Transverse colon (tissue), 4 donors: Measurements from ENCODE around the gene TVP23A. TPM values are rescaled to one million over a fixed set of nuclear protein-coding genes. Genes with fewer than 3 reads are reported as not detected.
A peak's percentile ranks its signal among the peaks of the same experiment; 100 is the strongest.
"Not testable (repeated sequence)": the region's sequence is repeated elsewhere in the genome, so short reads cannot be mapped to it uniquely, and the experiment has no call there.

Experiments used
- DNase-seq: peaks from one replicate; pipeline ENCODE4 v3.0.0-alpha.2; 2019
- H3K27ac ChIP-seq, 4 donors: fragments of 200-600 bp; sonication (generic); 2 replicates each; pipeline ENCODE4 v1.5.1; 2016 to 2018; ENCODE audit warnings: inconsistent platforms in 4 of 4
- H3K27me3 ChIP-seq: fragments of 200-600 bp; sonication (generic); 2 replicates; pipeline ENCODE4 v1.5.1; 2017; ENCODE audit warnings: inconsistent platforms
- H3K36me3 ChIP-seq, 4 donors: fragments of 200-600 bp; sonication (generic); 2 replicates each; pipeline ENCODE4 v1.5.1; 2017 to 2019; ENCODE audit warnings: inconsistent platforms in 4 of 4
- H3K4me1 ChIP-seq, 4 donors: fragments of 200-600 bp; sonication (generic); 2 replicates each; pipeline ENCODE4 v1.5.1; 2017 to 2020; ENCODE audit warnings: inconsistent platforms in 4 of 4
- H3K4me3 ChIP-seq, 4 donors: fragments of 200-600 bp; sonication (generic); 1 replicate in 1 of 4; 2 replicates in 3 of 4; pipeline versions ENCODE4 v1.5.1 to v1.6.1; 2017 to 2019; ENCODE audit warnings: inconsistent platforms in 4 of 4
- H3K9me3 ChIP-seq, 2 donors: fragments of 200-600 bp; sonication (generic); 2 replicates each; pipeline ENCODE4 v1.5.1; 2017 to 2019; ENCODE audit warnings: inconsistent platforms in 2 of 2
- EP300 ChIP-seq: sonication (generic); formaldehyde crosslinking; IDR thresholded peaks from one replicate; pipeline ENCODE4 v1.6.1; 2017; ENCODE audit warnings: antibody characterized with exemption, low read depth
- POLR2A ChIP-seq: fragments of 450-650 bp; IDR thresholded peaks from one replicate; pipeline ENCODE4 v1.6.1; 2016; ENCODE audit warnings: antibody characterized with exemption, mild to moderate bottlenecking, moderate library complexity
- POLR2AphosphoS5 ChIP-seq, 3 donors: sonication (generic); formaldehyde crosslinking; IDR thresholded peaks; one replicate each; pipeline ENCODE4 v1.6.1; 2016; ENCODE audit warnings: antibody characterized with exemption in 3 of 3
- WGBS, 2 donors: methylation state at CpG; one replicate each; pipeline ENCODE4 v1.1.5; 2018; ENCODE audit warnings: low coverage in 1 of 2; 5-methylcytosine and 5-hydroxymethylcytosine counted together
- in situ Hi-C, 4 donors: fragments of 200-750 bp; cut with MboI; loops; one replicate each; pipeline versions ENCODE4 v1.15.0 to v1.15.1; 2017; ENCODE audit warnings: low sequenced_read_pairs in 3 of 4, low pct_ligation_motif_present in 1 of 4, low pct_unique_long_range_greater_than_20kb in 1 of 4
- intact Hi-C: fragments of 100-400 bp; cut with DNase I; formaldehyde crosslinking; loops from one replicate; pipeline ENCODE4 v1.15.1; 2023; ENCODE audit warnings: low total_unique reads
- total RNA-seq, 4 donors: library from RNA; depleted of rRNA; stranded (reverse); fragments of >200 nt; gene quantifications; one replicate each; pipeline ENCODE4 v1.1.0, GENCODE V29; 2016
- TF ChIP-seq, protein P1 (sequence below), 5 experiments: fragments of 200-600 bp in 3 of 5; fragments of 450-650 bp in 2 of 5; sonication (generic) in 3 of 5; IDR thresholded peaks; 1 replicate in 2 of 5; 2 replicates in 3 of 5; pipeline ENCODE4 v1.5.1; 2016 to 2017; ENCODE audit warnings: antibody characterized with exemption in 5 of 5, inconsistent platforms in 3 of 5, mild to moderate bottlenecking in 2 of 5, moderate library complexity in 1 of 5

TVP23A gene
- total RNA-seq, 4 donors from 2014 or later, result 0.14 to 0.16 TPM; not detected in 2

DNA sequence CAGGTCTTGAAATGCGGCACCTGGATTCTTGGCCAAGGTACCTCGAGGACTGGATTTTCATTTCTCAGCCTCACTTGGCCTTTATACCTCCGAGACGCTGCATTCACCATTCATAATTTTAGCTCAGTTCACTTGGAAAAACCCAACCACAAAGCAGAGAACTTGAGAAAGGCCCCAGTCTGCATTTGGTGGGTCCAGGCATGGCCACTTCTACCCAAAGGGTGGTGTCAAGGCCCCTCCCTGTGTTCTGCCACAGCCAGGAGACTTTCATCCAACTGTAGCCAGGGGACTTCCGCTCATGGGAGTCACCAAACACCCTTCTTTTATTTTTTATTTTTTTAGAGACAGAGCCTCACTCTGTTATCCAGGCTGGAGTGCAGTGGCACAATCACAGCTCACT is 14.7 kb upstream of the TVP23A start:
- no peak for DNase-seq
- in situ Hi-C loops (no loop called here), intact Hi-C loops (no loop called here)
- 86 to 88% methylated on average over 1 to 5 of the region's 5 CpGs for WGBS, 2 donors
- no peaks in the 10 kb centered on the region for H3K27me3 ChIP-seq
- H3K36me3 ChIP-seq, result no peaks in the 10 kb centered on the region
- H3K9me3 ChIP-seq, result no peaks in the 10 kb centered on the region
- H3K4me1 ChIP-seq, result peaks cover 4 to 17% (median 12%) of the 10 kb centered on the region in 4 donors
- no peak overlapping the region for H3K27ac ChIP-seq
- H3K4me3 ChIP-seq, result no peak overlapping the region
- TF ChIP-seq POLR2A (no peak), EP300 (no peak), POLR2AphosphoS5 (IDR thresholded peaks at IDR 0.05) (no peak)
- TF ChIP-seq, protein P1, sequence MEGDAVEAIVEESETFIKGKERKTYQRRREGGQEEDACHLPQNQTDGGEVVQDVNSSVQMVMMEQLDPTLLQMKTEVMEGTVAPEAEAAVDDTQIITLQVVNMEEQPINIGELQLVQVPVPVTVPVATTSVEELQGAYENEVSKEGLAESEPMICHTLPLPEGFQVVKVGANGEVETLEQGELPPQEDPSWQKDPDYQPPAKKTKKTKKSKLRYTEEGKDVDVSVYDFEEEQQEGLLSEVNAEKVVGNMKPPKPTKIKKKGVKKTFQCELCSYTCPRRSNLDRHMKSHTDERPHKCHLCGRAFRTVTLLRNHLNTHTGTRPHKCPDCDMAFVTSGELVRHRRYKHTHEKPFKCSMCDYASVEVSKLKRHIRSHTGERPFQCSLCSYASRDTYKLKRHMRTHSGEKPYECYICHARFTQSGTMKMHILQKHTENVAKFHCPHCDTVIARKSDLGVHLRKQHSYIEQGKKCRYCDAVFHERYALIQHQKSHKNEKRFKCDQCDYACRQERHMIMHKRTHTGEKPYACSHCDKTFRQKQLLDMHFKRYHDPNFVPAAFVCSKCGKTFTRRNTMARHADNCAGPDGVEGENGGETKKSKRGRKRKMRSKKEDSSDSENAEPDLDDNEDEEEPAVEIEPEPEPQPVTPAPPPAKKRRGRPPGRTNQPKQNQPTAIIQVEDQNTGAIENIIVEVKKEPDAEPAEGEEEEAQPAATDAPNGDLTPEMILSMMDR (IDR thresholded peaks at IDR 0.05), result no peak

DNA sequence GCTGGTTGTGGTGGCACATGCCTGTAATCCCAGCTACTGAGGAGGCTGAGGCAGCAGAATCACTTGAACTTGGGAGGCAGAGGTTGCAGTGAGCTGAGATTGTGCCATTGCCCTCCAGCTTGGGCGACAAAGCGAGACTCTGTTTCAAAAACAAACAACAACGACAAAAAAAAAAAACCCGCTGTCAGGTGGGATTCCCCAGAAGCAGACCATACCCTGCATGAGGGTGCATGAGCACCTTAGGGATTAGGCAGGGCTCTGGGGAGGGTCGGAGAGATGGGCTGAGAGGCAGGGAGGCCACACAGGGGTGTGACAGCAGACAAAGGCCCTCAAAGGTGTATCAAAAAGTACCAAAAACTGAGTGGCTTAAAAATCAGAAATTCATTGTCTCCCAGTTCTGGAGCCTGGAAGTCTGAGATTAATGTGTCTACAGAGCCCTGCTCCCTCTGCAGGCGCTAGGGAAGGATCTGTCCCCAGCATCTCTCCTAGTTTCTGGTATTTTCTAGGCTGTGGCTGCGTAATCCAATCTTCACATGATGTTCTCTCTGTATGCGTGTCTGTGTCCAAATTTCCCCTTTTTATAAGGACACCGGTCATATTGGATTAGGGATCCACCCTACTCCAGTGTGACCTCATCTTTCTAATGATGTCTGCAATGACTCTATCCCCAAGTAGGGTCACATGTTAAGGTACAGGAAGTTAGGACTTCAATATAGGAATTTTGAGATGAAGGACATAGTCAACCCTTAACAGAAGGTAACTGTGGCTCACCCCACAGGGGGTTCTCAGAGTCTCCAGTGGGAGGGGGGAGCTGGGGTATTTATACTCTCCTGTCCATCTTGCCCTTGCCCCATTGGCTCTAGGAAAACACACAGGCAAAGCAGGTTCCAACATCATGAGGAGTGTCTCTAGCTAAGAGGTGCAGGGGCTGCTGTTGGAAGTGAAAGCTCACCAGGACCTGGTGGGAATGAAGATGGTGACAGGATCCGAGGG is 13.6 kb upstream of the TVP23A start:
- intact Hi-C loops, result no loop called here
- WGBS, 2 donors, result 82 to 96% methylated on average over 8 to 10 of the region's 10 CpGs
- TF ChIP-seq, protein P1 (IDR thresholded peaks at IDR 0.05), result no peak
- no peak for TF ChIP-seq EP300
- no peak for TF ChIP-seq POLR2A
- TF ChIP-seq POLR2AphosphoS5 (IDR thresholded peaks at IDR 0.05), result no peak

DNA sequence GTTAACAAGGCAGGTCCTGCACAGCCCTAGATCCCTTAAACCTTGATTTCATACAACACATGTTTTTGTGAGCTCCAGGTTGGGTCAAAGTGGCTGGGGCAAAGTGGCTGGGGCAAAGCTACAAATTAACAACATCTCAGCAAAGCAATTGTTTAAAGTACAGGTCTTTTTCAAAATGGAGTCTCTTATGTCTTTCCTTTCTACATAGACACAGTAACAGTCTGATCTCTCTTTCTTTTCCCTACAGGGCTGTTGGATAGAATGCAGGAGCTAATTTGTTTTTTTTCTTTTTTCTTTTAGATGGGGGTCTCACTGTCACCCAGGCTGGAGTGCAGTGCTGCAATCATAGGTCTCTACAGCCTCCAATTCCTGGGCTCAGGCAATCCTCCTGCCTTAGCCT is 11.6 kb upstream of the TVP23A start:
- H3K4me3 ChIP-seq, H3K27me3 ChIP-seq, H3K36me3 ChIP-seq, H3K9me3 ChIP-seq, in situ Hi-C loops, DNase-seq, intact Hi-C loops: not testable (repeated sequence)
- Histone ChIP-seq H3K27ac (peak overlapping the region in 2 of 4 donors; percentile 53 to 74), H3K4me1 (peaks cover 13 to 38% (median 21%) of the 10 kb centered on the region in 4 donors)

More for the DNA sequence above, 13.6 kb upstream of the TVP23A start:
- peaks cover 11 to 28% (median 21%) of the 10 kb centered on the region in 4 donors for H3K4me1 ChIP-seq
- no peaks in the 10 kb centered on the region for H3K27me3 ChIP-seq
- in situ Hi-C loops, result no loop called here
- H3K36me3 ChIP-seq, result no peaks in the 10 kb centered on the region
- no peaks in the 10 kb centered on the region for H3K9me3 ChIP-seq
- DNase-seq, result no peak
- no peak overlapping the region for H3K4me3 ChIP-seq
- H3K27ac ChIP-seq, result no peak overlapping the region

DNA sequence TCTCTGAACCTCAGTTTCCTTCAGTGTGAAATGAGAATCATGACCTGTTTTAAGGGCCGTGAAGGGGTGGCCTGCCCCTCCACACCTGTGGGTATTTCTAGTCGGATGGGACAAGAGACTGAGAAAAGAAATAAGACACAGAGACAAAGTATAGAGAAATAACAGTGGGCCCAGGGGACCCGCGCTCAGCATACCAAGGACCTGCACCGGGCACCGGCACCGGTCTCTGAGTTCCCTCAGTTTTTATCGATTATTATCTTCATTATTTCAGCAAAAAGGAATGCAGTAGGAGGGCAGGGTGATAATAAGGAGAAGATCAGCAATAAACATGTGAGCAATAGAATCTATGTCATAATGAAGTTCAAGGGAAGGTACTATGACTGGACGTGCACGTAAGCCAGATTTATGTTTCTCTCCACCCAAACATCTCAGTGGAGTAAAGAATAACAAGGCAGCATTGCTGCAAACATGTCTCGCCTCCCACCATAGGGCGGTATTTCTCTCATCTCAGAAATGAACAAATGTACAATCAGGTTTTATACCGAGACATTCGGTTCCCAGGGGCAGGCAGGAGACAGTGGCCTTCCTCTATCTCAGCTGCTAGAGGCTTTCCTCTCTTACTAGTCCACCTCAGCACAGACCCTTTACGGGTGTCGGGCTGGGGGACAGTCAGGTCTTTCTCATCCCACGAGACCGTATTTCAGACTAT is 10.9 kb upstream of the TVP23A start:
- DNase-seq, H3K27me3 ChIP-seq, H3K36me3 ChIP-seq, H3K9me3 ChIP-seq, H3K4me3 ChIP-seq, in situ Hi-C loops: not testable (repeated sequence)
- Histone ChIP-seq H3K27ac (peak overlapping the region; percentile 77 to 93 (median 84)), H3K4me1 (peaks cover 13 to 38% (median 21%) of the 10 kb centered on the region in 4 donors)
- 10 to 52% methylated on average over 2 to 18 of the region's 18 CpGs for WGBS, 2 donors
- intact Hi-C loops, result loop anchor here (10.0 kb wide), 1 partner anchor 95 kb away; no protein-coding TSS in a partner anchor

DNA sequence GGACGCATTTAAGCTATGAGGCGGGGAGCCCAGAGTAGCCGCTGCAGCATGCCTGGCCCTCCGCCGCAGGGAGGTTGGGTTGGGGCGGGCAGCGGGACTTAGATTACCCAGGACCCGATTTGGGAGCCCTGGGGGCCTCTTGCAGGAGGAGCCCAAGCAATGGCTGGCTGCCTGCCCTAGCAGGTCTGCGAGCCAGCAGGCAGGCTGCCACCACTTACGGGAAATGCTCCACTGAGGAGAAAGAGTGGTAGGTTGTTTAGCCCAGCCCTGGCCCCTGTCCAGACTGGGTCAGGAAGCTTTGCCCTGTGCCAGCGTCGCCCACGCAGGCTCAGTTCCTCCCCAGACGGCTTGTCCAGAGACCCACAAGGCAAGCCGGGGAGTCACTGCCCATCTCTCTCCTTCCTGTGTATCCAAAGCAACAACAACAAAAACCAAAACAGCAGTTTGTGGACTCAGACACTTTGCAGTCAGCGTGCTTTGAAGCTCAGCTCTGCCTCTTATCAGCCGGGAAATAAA is 10.3 kb upstream of the TVP23A start:
- TF ChIP-seq POLR2AphosphoS5 (IDR thresholded peaks at IDR 0.05) (peak; percentile 73 to 83 (median 80)), POLR2A (no peak), EP300 (peak; percentile 22)
- TF ChIP-seq, protein P1 (IDR thresholded peaks at IDR 0.05), result no peak
- in situ Hi-C loops, result no loop called here
- no peaks in the 10 kb centered on the region for H3K9me3 ChIP-seq
- no peaks in the 10 kb centered on the region for H3K36me3 ChIP-seq
- peak overlapping the region in 1 of 4 donors; percentile 13 for H3K4me3 ChIP-seq
- intact Hi-C loops, result loop anchor here (10.0 kb wide), 1 partner anchor 96 kb away; no protein-coding TSS in a partner anchor
- peaks cover 13 to 38% (median 21%) of the 10 kb centered on the region in 4 donors for H3K4me1 ChIP-seq
- H3K27me3 ChIP-seq, result no peaks in the 10 kb centered on the region
- H3K27ac ChIP-seq, result peak overlapping the region; percentile 77 to 93 (median 84)
- peak; percentile 86 for DNase-seq
- WGBS, 2 donors, result 17% methylated on average over 17 of the region's 17 CpGs; no CpG with 5 or more reads in 1 of the 2 donors
